Thyroid gland (tissue), 4 donors: ENCODE data around the gene ABCA2.

Experiments
- POLR2A ChIP-seq, 2 donors: fragments of 450-650 bp; IDR thresholded peaks; one replicate each; pipeline ENCODE4 v1.6.1; 2017; ENCODE audit warnings: antibody characterized with exemption in 2 of 2, mild to moderate bottlenecking in 2 of 2, moderate library complexity in 1 of 2
- TF ChIP-seq, protein P1 (sequence below), 6 experiments: fragments of 200-600 bp in 3 of 6; fragments of 450-650 bp in 3 of 6; sonication (generic) in 3 of 6; IDR thresholded peaks; one replicate each; pipeline ENCODE4 v1.5.1; 2016 to 2019; ENCODE audit warnings: antibody characterized with exemption in 6 of 6, mild to moderate bottlenecking in 2 of 6, inconsistent platforms in 1 of 6, moderate library complexity in 1 of 6

DNA sequence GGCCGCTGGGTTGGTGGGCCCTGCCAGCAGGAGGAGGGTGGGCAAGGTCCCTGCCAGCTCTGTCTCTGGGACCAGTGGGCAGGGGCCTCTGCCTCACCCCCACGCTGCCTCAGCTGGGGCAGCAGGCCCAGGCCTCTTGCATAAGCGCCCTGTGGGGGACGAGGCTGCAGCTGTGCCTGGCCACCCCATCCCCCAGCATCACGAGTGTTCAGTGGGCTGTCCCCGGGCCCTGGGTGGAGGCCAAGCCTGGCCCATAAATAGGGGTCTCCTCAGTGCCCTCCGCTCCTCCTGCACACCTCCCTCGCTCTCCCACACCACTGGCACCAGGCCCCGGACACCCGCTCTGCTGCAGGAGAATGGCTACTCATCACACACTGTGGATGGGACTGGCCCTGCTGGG lies 50.8 kb downstream of the ABCA2 start, which contains the start of gene PTGDS:
- TF ChIP-seq, protein P1, sequence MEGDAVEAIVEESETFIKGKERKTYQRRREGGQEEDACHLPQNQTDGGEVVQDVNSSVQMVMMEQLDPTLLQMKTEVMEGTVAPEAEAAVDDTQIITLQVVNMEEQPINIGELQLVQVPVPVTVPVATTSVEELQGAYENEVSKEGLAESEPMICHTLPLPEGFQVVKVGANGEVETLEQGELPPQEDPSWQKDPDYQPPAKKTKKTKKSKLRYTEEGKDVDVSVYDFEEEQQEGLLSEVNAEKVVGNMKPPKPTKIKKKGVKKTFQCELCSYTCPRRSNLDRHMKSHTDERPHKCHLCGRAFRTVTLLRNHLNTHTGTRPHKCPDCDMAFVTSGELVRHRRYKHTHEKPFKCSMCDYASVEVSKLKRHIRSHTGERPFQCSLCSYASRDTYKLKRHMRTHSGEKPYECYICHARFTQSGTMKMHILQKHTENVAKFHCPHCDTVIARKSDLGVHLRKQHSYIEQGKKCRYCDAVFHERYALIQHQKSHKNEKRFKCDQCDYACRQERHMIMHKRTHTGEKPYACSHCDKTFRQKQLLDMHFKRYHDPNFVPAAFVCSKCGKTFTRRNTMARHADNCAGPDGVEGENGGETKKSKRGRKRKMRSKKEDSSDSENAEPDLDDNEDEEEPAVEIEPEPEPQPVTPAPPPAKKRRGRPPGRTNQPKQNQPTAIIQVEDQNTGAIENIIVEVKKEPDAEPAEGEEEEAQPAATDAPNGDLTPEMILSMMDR (IDR thresholded peaks at IDR 0.05): no peak
- no peak for TF ChIP-seq POLR2A (IDR thresholded peaks at IDR 0.05)
